Kidney epithelial cell (primary cell): ENCODE data around the gene NOC4L. TPM values are rescaled to one million over a fixed set of nuclear protein-coding genes. Genes with fewer than 3 reads are reported as not detected.

Experiments
- DNase-seq: peaks from one replicate; pipeline ENCODE4 v3.0.0-alpha.2; 2010; ENCODE audit warnings: low read depth
- H3K27me3 ChIP-seq: 2 replicates; pipeline ENCODE4 v1.6.0; 2011; ENCODE audit warnings: low read length; ENCODE audit not compliant: control insufficient read depth, insufficient read depth
- H3K36me3 ChIP-seq: 2 replicates; pipeline ENCODE4 v1.5.1; 2011; ENCODE audit warnings: low read length; ENCODE audit not compliant: control insufficient read depth, insufficient read depth
- H3K4me3 ChIP-seq: 2 replicates; pipeline ENCODE4 v1.5.1; 2011; ENCODE audit warnings: low read depth, mild to moderate bottlenecking, control low read depth, low read length
- CTCF ChIP-seq: IDR thresholded peaks from 2 replicates; pipeline ENCODE4 v1.5.1; 2011; ENCODE audit warnings: mild to moderate bottlenecking, moderate library complexity, low read length, control low read depth, inconsistent platforms; ENCODE audit not compliant: insufficient read depth, poor library complexity, severe bottlenecking
- total RNA-seq: library from RNA; depleted of rRNA; stranded (reverse); fragments of >200 nt; gene quantifications from 2 replicates; pipeline ENCODE4 v1.2.3, GENCODE V29; 2015

The NOC4L gene
- total RNA-seq, 1 donor from 2014 or later, result 23.8 TPM

GRCh38 chr12:132155771-132156572 is 11.7 kb downstream of the NOC4L start:
- TF ChIP-seq CTCF, result no peak
- H3K36me3 ChIP-seq, result no peaks in the 10 kb centered on the region
- DNase-seq, result no peak
- H3K27me3 ChIP-seq, result peaks cover 10% of the 10 kb centered on the region
- H3K4me3 ChIP-seq, result no peak overlapping the region

- Histone ChIP-seq H3K36me3 (no peaks in the 10 kb centered on the region), H3K27me3 (peaks cover 15% of the 10 kb centered on the region), H3K4me3 (no peak overlapping the region)
- no peak for DNase-seq
- TF ChIP-seq CTCF, result no peak
Observed at GRCh38 chr12:132156573-132157325, 12.5 kb downstream of the NOC4L start.

GRCh38 chr12:132157733-132158409 is 13.6 kb downstream of the NOC4L start:
- TF ChIP-seq CTCF, result no peak
- Histone ChIP-seq H3K36me3 (no peaks in the 10 kb centered on the region), H3K27me3 (peaks cover 26% of the 10 kb centered on the region), H3K4me3 (no peak overlapping the region)
- DNase-seq, result no peak

- TF ChIP-seq CTCF, result no peak
- H3K36me3 ChIP-seq, result no peaks in the 10 kb centered on the region
- no peak overlapping the region for H3K4me3 ChIP-seq
- DNase-seq, result no peak
- peaks cover 36% of the 10 kb centered on the region for H3K27me3 ChIP-seq
Observed at GRCh38 chr12:132158677-132159554, 14.7 kb downstream of the NOC4L start.

- no peaks in the 10 kb centered on the region for H3K36me3 ChIP-seq
- no peak for TF ChIP-seq CTCF
- peaks cover 35% of the 10 kb centered on the region for H3K27me3 ChIP-seq
- no peak overlapping the region for H3K4me3 ChIP-seq
- no peak for DNase-seq
Observed at GRCh38 chr12:132159555-132160003, 15.3 kb downstream of the NOC4L start.
